ENCODE data around the gene NOSIP. TPM values are rescaled to one million over a fixed set of nuclear protein-coding genes. Genes with fewer than 3 reads are reported as not detected.

Gene NOSIP
- total RNA-seq, 1 donor from 2014 or later: 82.1 TPM

DNA sequence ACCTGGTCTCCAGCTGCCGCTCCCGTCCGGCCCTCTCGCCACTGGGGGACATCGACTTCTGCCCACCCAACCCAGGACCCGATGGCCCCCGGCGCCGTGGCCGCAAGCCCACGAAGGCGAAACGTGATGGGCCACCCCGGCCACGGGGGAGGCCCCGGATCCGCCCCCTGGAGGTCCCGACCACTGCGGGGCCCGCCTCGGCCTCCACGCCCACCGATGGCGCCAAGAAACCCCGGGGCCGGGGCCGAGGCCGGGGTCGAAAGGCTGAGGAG, 17.3 kb upstream of the NOSIP start:
- TF ChIP-seq, protein P1, sequence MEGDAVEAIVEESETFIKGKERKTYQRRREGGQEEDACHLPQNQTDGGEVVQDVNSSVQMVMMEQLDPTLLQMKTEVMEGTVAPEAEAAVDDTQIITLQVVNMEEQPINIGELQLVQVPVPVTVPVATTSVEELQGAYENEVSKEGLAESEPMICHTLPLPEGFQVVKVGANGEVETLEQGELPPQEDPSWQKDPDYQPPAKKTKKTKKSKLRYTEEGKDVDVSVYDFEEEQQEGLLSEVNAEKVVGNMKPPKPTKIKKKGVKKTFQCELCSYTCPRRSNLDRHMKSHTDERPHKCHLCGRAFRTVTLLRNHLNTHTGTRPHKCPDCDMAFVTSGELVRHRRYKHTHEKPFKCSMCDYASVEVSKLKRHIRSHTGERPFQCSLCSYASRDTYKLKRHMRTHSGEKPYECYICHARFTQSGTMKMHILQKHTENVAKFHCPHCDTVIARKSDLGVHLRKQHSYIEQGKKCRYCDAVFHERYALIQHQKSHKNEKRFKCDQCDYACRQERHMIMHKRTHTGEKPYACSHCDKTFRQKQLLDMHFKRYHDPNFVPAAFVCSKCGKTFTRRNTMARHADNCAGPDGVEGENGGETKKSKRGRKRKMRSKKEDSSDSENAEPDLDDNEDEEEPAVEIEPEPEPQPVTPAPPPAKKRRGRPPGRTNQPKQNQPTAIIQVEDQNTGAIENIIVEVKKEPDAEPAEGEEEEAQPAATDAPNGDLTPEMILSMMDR (IDR thresholded peaks at IDR 0.05; ENCODE audit: unreplicated experiment): no peak

DNA sequence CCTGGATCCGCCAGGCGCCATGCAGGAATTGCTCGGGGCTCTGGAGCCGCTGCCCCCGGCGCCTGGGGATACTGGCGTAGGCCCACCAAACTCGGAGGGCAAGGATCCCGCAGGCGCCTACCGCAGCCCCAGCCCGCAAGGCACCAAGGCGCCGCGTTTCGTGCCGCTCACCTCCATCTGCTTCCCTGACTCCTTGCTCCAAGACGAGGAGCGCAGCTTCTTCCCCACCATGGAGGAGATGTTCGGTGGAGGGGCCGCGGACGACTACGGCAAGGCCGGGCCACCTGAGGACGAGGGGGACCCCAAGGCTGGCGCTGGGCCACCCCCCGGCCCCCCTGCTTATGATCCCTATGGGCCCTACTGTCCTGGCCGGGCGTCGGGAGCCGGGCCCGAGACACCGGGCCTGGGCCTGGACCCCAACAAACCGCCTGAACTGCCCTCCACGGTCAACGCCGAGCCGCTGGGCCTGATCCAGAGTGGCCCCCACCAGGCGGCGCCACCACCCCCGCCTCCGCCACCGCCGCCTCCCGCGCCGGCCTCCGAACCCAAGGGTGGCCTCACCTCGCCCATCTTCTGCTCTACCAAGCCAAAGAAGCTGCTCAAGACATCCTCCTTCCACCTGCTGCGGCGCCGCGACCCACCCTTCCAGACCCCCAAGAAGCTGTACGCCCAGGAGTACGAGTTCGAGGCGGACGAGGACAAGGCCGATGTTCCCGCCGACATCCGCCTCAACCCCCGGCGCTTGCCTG, 16.8 kb upstream of the NOSIP start:
- Mint-ChIP-seq H3K4me3 (ENCODE audit: low read depth) (no peak overlapping the region), H3K36me3 (ENCODE audit: insufficient read depth) (peaks cover 21% of the 10 kb centered on the region), H3K27ac (no peak overlapping the region), H3K4me1 (ENCODE audit: low read depth) (peaks cover 15% of the 10 kb centered on the region), H3K9me3 (ENCODE audit: low read depth) (no peaks in the 10 kb centered on the region), H3K27me3 (no peaks in the 10 kb centered on the region)
- no peak for DNase-seq (ENCODE audit: low spot score, unreplicated experiment)
- TF ChIP-seq, protein P1 (IDR thresholded peaks at IDR 0.05; ENCODE audit: unreplicated experiment): no peak

More for the DNA sequence above, 17.3 kb upstream of the NOSIP start:
- Mint-ChIP-seq H3K9me3 (ENCODE audit: low read depth) (no peaks in the 10 kb centered on the region), H3K27me3 (no peaks in the 10 kb centered on the region), H3K4me3 (ENCODE audit: low read depth) (no peak overlapping the region), H3K36me3 (ENCODE audit: insufficient read depth) (peaks cover 21% of the 10 kb centered on the region), H3K4me1 (ENCODE audit: low read depth) (peaks cover 12% of the 10 kb centered on the region), H3K27ac (no peak overlapping the region)
- DNase-seq (ENCODE audit: low spot score, unreplicated experiment): no peak

DNA sequence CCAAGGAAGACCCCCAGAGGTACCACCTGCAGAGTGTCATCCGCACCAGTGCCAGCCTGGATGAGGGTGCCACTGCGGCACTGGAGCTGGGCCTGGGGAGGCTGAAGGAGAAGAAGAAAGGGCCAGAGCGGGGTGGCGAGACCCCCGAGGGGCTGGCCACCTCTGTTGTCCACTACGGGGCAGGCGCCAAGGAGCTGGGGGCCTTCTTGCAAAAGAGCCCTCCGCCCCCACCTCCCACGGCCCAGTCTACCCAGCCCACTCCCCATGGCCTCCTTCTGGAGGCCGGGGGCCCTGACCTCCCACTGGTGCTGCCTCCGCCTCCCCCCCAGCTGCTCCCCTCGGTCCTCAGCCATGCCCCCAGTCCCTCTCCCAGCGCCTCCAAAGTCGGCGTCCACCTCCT, 16.1 kb upstream of the NOSIP start:
- no peaks in the 10 kb centered on the region for H3K9me3 Mint-ChIP-seq (ENCODE audit: low read depth)
- TF ChIP-seq, protein P1 (IDR thresholded peaks at IDR 0.05; ENCODE audit: unreplicated experiment): no peak
- no peak for DNase-seq (ENCODE audit: low spot score, unreplicated experiment)
- no peak overlapping the region for H3K4me3 Mint-ChIP-seq (ENCODE audit: low read depth)
- H3K36me3 Mint-ChIP-seq (ENCODE audit: insufficient read depth): peaks cover 17% of the 10 kb centered on the region
- peaks cover 15% of the 10 kb centered on the region for H3K4me1 Mint-ChIP-seq (ENCODE audit: low read depth)
- H3K27me3 Mint-ChIP-seq: no peaks in the 10 kb centered on the region
- H3K27ac Mint-ChIP-seq: no peak overlapping the region

DNA sequence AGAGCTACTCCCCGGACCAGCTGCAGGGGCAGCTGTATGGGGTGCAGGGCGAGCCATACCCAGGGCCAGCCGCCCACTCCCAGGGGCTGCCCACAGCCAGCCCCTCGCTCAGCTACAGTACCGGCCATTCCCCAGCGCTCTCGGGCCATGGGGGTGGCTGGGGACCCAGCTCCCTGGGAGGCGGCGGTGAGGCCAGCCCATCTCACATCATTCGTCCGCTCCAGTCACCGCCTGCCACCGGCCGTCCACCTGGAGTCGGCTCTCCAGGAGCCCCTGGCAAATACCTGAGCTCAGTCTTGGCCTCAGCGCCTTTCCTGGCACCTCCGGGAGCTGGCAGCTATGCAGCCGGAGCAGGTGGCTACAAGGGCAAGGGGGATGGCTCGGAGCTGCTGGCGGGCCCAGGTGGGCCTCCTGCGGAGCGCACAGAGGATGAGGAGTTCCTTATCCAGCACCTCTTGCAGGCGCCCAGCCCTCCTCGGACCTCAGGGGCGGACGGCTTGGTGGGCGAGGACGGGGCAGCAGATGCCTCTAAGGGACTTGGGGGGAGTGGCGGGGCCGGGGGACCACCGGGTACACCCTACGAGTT, 15.6 kb upstream of the NOSIP start:
- Mint-ChIP-seq H3K9me3 (ENCODE audit: low read depth) (no peaks in the 10 kb centered on the region), H3K27ac (no peak overlapping the region), H3K4me3 (ENCODE audit: low read depth) (no peak overlapping the region), H3K27me3 (no peaks in the 10 kb centered on the region), H3K4me1 (ENCODE audit: low read depth) (peaks cover 15% of the 10 kb centered on the region), H3K36me3 (ENCODE audit: insufficient read depth) (peaks cover 15% of the 10 kb centered on the region)
- TF ChIP-seq, protein P1 (IDR thresholded peaks at IDR 0.05; ENCODE audit: unreplicated experiment): no peak
- no peak for DNase-seq (ENCODE audit: low spot score, unreplicated experiment)

DNA sequence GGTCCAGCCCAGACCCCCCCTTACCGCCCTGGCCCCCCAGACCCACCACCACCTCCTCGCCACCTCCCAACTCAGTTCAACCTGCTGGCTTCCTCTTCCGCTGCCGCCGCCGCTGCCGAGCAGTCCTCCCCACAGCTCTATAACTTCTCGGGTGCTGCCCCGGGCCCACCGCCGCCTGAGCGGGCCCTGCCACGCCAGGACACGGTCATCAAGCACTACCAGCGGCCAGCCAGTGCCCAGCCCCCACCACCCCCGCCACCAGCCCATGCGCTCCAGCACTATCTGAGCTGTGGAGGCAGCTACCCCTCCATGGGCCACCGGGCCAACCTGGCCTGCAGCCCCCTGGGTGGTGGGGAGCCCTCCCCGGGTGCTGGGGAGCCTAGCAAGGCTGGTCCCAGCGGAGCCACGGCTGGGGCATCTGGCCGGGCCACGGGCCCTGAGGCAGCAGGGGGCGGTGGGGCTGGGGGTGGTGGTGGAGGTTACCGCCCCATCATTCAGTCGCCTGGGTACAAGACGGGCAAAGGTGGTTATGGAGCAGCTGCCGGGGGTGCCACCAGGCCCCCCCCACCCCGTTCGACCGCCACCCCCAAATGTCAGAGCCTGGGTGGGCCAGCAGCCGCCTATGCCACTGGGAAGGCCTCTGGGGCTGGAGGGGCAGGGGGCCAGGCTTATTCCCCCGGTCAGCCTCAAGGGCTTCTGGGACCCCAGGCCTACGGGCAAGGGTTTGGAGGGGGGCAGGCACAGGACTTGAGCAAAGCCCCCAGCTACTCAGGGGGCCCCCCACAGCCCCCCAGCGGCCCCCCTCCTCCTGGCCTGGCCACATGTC, 14.8 kb upstream of the NOSIP start:
- Mint-ChIP-seq H3K9me3 (ENCODE audit: low read depth) (no peaks in the 10 kb centered on the region), H3K36me3 (ENCODE audit: insufficient read depth) (peaks cover 14% of the 10 kb centered on the region), H3K27me3 (no peaks in the 10 kb centered on the region), H3K27ac (no peak overlapping the region), H3K4me1 (ENCODE audit: low read depth) (peaks cover 15% of the 10 kb centered on the region), H3K4me3 (ENCODE audit: low read depth) (no peak overlapping the region)
- TF ChIP-seq, protein P1 (IDR thresholded peaks at IDR 0.05; ENCODE audit: unreplicated experiment): no peak
- DNase-seq (ENCODE audit: low spot score, unreplicated experiment): no peak

All from progenitor cell of endocrine pancreas (in vitro differentiated cells).